K562 (cell line): Measurements from ENCODE around the gene MYLIP. TPM values are rescaled to one million over a fixed set of nuclear protein-coding genes. Genes with fewer than 3 reads are reported as not detected.

Experiments
- ATAC-seq: fragments of 200-7000 bp; cut with Tn5 transposase; 3 replicates; pipeline ENCODE4 v1.9.1; 2020; ENCODE audit warnings: moderate library complexity
- BruUV-seq: library from RNA; stranded (reverse); fragments of 400-500 nt; replicated peaks from 2 replicates; lab custom pipeline; 2021; lab: Mats Ljungman, UMichigan
- CTCF ChIA-PET: fragments of 300-600 bp; formaldehyde crosslinking; extraction: SDS; loops from one replicate; lab custom pipeline; 2021; ENCODE audit warnings: low intra/inter-chr PET ratio; lab: Yijun Ruan, JAX
- POLR2A ChIA-PET: fragments of 300-600, 350-650 bp; sonication (Branson Sonifier 250); formaldehyde crosslinking; extraction: SDS; loops from one replicate; lab custom pipeline; 2021; ENCODE audit warnings: antibody characterized with exemption, inconsistent platforms; lab: Yijun Ruan, JAX
- DNase-seq, 4 experiments: peaks; one replicate each; pipeline versions ENCODE4 v3.0.0 to v3.0.0-alpha.2; 2011 to 2018; ENCODE audit warnings: low spot score in 3 of 4, mixed read lengths in 3 of 4; ENCODE audit errors: extremely low read depth in 1 of 4
- FAIRE-seq: peaks from 2 replicates; lab custom pipeline; 2011; peaks lifted over from hg19 to GRCh38; lab: Jason Lieb, UNC
- H2AFZ ChIP-seq: 2 replicates; pipeline ENCODE4 v1.6.0; 2011; ENCODE audit warnings: low read depth, low read length, control low read depth, inconsistent platforms
- H3K27ac ChIP-seq: fragments of 200-600 bp; 3 replicates; pipeline ENCODE4 v1.8.0; 2011; ENCODE audit warnings: low read depth, mild to moderate bottlenecking, control low read depth, inconsistent platforms, low read length, moderate library complexity, mixed read lengths; ENCODE audit errors: extremely low read depth
- H3K27me3 ChIP-seq, 2 experiments: fragments of 300-600 bp in 1 of 2; 2 replicates in 1 of 2; 3 replicates in 1 of 2; pipeline versions ENCODE4 v1.6.0 to v1.8.0; 2011; ENCODE audit warnings: inconsistent platforms in 2 of 2, low read length in 2 of 2, mild to moderate bottlenecking in 1 of 2, mixed read lengths in 1 of 2, moderate library complexity in 1 of 2; ENCODE audit not compliant: control insufficient read depth in 2 of 2, insufficient read depth in 2 of 2
- H3K36me3 ChIP-seq: fragments of 300-600 bp; 3 replicates; pipeline ENCODE4 v1.8.0; 2011; ENCODE audit warnings: mild to moderate bottlenecking, low read length, inconsistent platforms; ENCODE audit not compliant: control insufficient read depth, insufficient read depth
- H3K4me1 ChIP-seq, 2 experiments: fragments of 200-600 bp in 1 of 2; replicated peaks in 1 of 2; 2 replicates in 1 of 2; 3 replicates in 1 of 2; pipeline versions ENCODE4 v1.5.1 to v1.8.0; 2011; ENCODE audit warnings: inconsistent platforms in 2 of 2, low read length in 2 of 2, mild to moderate bottlenecking in 1 of 2, mixed read lengths in 1 of 2, moderate library complexity in 1 of 2; ENCODE audit not compliant: control insufficient read depth in 2 of 2, insufficient read depth in 2 of 2
- H3K4me2 ChIP-seq: 2 replicates; pipeline ENCODE4 v1.6.1; 2011; ENCODE audit warnings: low read length, control low read depth, inconsistent platforms, mixed read lengths; ENCODE audit not compliant: insufficient read depth
- H3K4me3 ChIP-seq: fragments of 200-600 bp; sonication (generic), shearing (Covaris generic); 2 replicates; pipeline ENCODE4 v1.5.1; 2016; ENCODE audit warnings: control low read depth, inconsistent platforms
- H3K79me2 ChIP-seq: fragments of 200-600 bp; 3 replicates; pipeline ENCODE4 v1.8.0; 2011; ENCODE audit warnings: low read length, inconsistent platforms; ENCODE audit not compliant: control insufficient read depth, insufficient read depth
- H3K9ac ChIP-seq, 2 experiments: 2 replicates each; pipeline versions ENCODE4 v1.6.0 to v1.6.1; 2011; ENCODE audit warnings: low read depth in 2 of 2, low read length in 2 of 2, control low read depth in 1 of 2, inconsistent platforms in 1 of 2, mild to moderate bottlenecking in 1 of 2, mixed read lengths in 1 of 2; ENCODE audit not compliant: insufficient read depth in 1 of 2
- H3K9me1 ChIP-seq: one replicate; pipeline ENCODE4 v1.6.0; 2011; ENCODE audit warnings: inconsistent platforms, mild to moderate bottlenecking, low read length, moderate library complexity; ENCODE audit not compliant: control insufficient read depth, insufficient read depth
- H3K9me3 ChIP-seq: replicated peaks from 2 replicates; pipeline ENCODE4 v1.5.1; 2011; ENCODE audit warnings: low read depth, low read length, inconsistent platforms; ENCODE audit not compliant: control insufficient read depth, insufficient read depth
- H4K20me1 ChIP-seq: replicated peaks from 2 replicates; pipeline ENCODE4 v1.6.1; 2011; ENCODE audit warnings: low read length, inconsistent platforms, mixed read lengths; ENCODE audit not compliant: control insufficient read depth, insufficient read depth
- GABPB2 ChIP-seq: fragments of 250-450 bp; sonication (Bioruptor Pico); conservative IDR thresholded peaks from 2 replicates; pipeline ENCODE4 v1.5.1; 2021; ENCODE audit warnings: mild to moderate bottlenecking
- GMEB1 ChIP-seq: fragments of 250-450 bp; sonication (Bioruptor Pico); IDR thresholded peaks from 2 replicates; pipeline ENCODE4 v1.4.0; 2020; ENCODE audit warnings: mild to moderate bottlenecking
- KDM5B ChIP-seq: fragments of 200-600 bp; sonication (generic); IDR thresholded peaks from 2 replicates; pipeline ENCODE4 v1.6.1; 2012; ENCODE audit warnings: low read depth, mild to moderate bottlenecking, moderate library complexity, low read length, control low read depth, inconsistent platforms; ENCODE audit not compliant: insufficient replicate concordance
- RBM34 ChIP-seq: fragments of 200-400 bp; formaldehyde crosslinking; IDR thresholded peaks from 2 replicates; pipeline ENCODE4 v1.6.1; 2018; ENCODE audit warnings: low read length, borderline replicate concordance; ENCODE audit not compliant: insufficient read depth
- ZNF79 ChIP-seq: fragments of 250-450 bp; sonication (Bioruptor Pico); IDR thresholded peaks from 2 replicates; pipeline ENCODE4 v1.4.0; 2020; ENCODE audit warnings: low read depth, mild to moderate bottlenecking, moderate library complexity
- in situ Hi-C: fragments of 300-500 bp; cut with MboI; formaldehyde crosslinking; loops from 4 replicates; pipeline ENCODE4 v1.15.0; 2018; ENCODE audit warnings: inconsistent platforms, mixed read lengths
- intact Hi-C: fragments of 100-400 bp; cut with micrococcal nuclease; formaldehyde crosslinking; loops from 2 replicates; pipeline ENCODE4 v1.14.2; 2022
- polyA plus RNA-seq, 8 experiments: library from polyadenylated mRNA; depleted of rRNA in 4 of 8; stranded (reverse) in 5 of 8; unstranded in 3 of 8; fragments of >200 nt; fragmentation: Nextera tagmentation in 2 of 8; fragmentation: Illumina TruSeq in 1 of 8; extraction: Ambion mirVana in 2 of 8; extraction: Trizol in 1 of 8; gene quantifications; 2 replicates each; pipeline versions ENCODE4 v1.2.1 to v1.2.3, GENCODE V29; 2011 to 2014; ENCODE audit warnings: inconsistent platforms in 1 of 8, missing spikeins in 1 of 8
- total RNA-seq, 7 experiments: library from RNA; depleted of rRNA in 6 of 7; stranded (reverse); fragments of >200 nt in 6 of 7; fragmentation: Illumina TruSeq in 2 of 7; extraction: Trizol in 2 of 7; gene quantifications; 2 replicates each; pipeline versions ENCODE4 v1.2.1 to v1.2.3, GENCODE V29; 2011 to 2021; ENCODE audit warnings: low replicate concordance in 1 of 7
- TF ChIP-seq, protein P1 (sequence below): sonication (generic); formaldehyde crosslinking; IDR thresholded peaks from 2 replicates; pipeline ENCODE4 v1.9.0; 2022; ENCODE audit warnings: mild to moderate bottlenecking, missing genetic modification reagents

Gene MYLIP
- total and polyA plus RNA-seq, 9 of the 15 experiments (the other 6 are each of a cell fraction or from before 2014, with no cell fraction given), result 10.8 to 43.5 (median 31.5) TPM

- no peak overlapping the region for H3K4me3 ChIP-seq
- ChIA-PET CTCF (no interaction called here), POLR2A (interaction anchor here (0.6 to 16.6 kb wide), 6 partner anchors 7 to 1176 kb away, joined by 3 to 168 read pairs (median 4); partner anchors contain the start of gene MYLIP)
- intact Hi-C loops (no loop called here), in situ Hi-C loops (no loop called here)
- H3K9ac ChIP-seq, result no peak overlapping the region
- H3K36me3 ChIP-seq, result peaks cover 100% of the 10 kb centered on the region
- no TSS peak for BruUV-seq
- peaks cover 100% of the 10 kb centered on the region for H3K79me2 ChIP-seq
- peaks cover 52% of the 10 kb centered on the region for H4K20me1 ChIP-seq
- no peak for ATAC-seq
- peaks cover 7% of the 10 kb centered on the region for H3K9me1 ChIP-seq
- no peak for FAIRE-seq
- peaks cover 3 to 10% of the 10 kb centered on the region in 2 experiments for H3K4me1 ChIP-seq
- TF ChIP-seq RBM34 (no peak), GABPB2 (CRISPR knock-in tag) (no peak), GMEB1 (CRISPR knock-in tag) (no peak), KDM5B (no peak), ZNF79 (CRISPR knock-in tag) (no peak)
- TF ChIP-seq, protein P1, sequence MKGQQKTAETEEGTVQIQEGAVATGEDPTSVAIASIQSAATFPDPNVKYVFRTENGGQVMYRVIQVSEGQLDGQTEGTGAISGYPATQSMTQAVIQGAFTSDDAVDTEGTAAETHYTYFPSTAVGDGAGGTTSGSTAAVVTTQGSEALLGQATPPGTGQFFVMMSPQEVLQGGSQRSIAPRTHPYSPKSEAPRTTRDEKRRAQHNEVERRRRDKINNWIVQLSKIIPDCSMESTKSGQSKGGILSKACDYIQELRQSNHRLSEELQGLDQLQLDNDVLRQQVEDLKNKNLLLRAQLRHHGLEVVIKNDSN, result no peak
- H2AFZ ChIP-seq, result no peak overlapping the region
- no peak for DNase-seq
- H3K9me3 ChIP-seq, result no peaks in the 10 kb centered on the region
- no peaks in the 10 kb centered on the region for H3K27me3 ChIP-seq
- no peak overlapping the region for H3K27ac ChIP-seq
- H3K4me2 ChIP-seq, result no peak overlapping the region
These were observed 12.6 kb downstream of the MYLIP start for GRCh38 chr6:16141514-16141913.
